Astrocyte of the spinal cord (primary cell): ENCODE results near the gene ZNF407.

ENCODE experiments used
- DNase-seq: peaks from one replicate; pipeline ENCODE4 v3.0.0; 2011; ENCODE audit warnings: low read depth, low spot score
- H3K4me3 ChIP-seq: 2 replicates; pipeline ENCODE4 v1.5.1; 2011; ENCODE audit warnings: low read depth, mild to moderate bottlenecking, low read length, moderate library complexity
- CTCF ChIP-seq: IDR thresholded peaks from 2 replicates; pipeline ENCODE4 v1.5.1; 2012; ENCODE audit warnings: low read depth, mild to moderate bottlenecking, low read length, inconsistent platforms
- in situ Hi-C: cut with HindIII; loops from 2 replicates; pipeline ENCODE4 v1.10.0; 2017; ENCODE audit warnings: low sequenced_read_pairs

ZNF407 gene

GRCh38 chr18:74638210-74638609, 40.5 kb downstream of the ZNF407 start:
- no peak for TF ChIP-seq CTCF
- in situ Hi-C loops, result no loop called here
- H3K4me3 ChIP-seq, result no peak overlapping the region
- no peak for DNase-seq

GRCh38 chr18:74644713-74645112, 47.0 kb downstream of the ZNF407 start:
- in situ Hi-C loops, result no loop called here
- no peak overlapping the region for H3K4me3 ChIP-seq
- DNase-seq, result no peak
- no peak for TF ChIP-seq CTCF

GRCh38 chr18:74645679-74646078, 48.0 kb downstream of the ZNF407 start:
- in situ Hi-C loops, result no loop called here
- peak; percentile 21 for DNase-seq
- H3K4me3 ChIP-seq, result no peak overlapping the region
- TF ChIP-seq CTCF, result no peak

- TF ChIP-seq CTCF, result no peak
- H3K4me3 ChIP-seq, result no peak overlapping the region
- no peak for DNase-seq
- in situ Hi-C loops, result no loop called here
Observed at GRCh38 chr18:74651327-74652128, 53.9 kb downstream of the ZNF407 start.

- in situ Hi-C loops, result no loop called here
Observed at GRCh38 chr18:74652392-74652988, 54.8 kb downstream of the ZNF407 start.

GRCh38 chr18:74654638-74655037, 57.0 kb downstream of the ZNF407 start:
- peak; percentile 56 for DNase-seq
- H3K4me3 ChIP-seq, result no peak overlapping the region
- TF ChIP-seq CTCF, result no peak
- in situ Hi-C loops, result no loop called here

More at GRCh38 chr18:74652392-74652988, 54.8 kb downstream of the ZNF407 start:
- peak; percentile 57 for TF ChIP-seq CTCF
- H3K4me3 ChIP-seq, result no peak overlapping the region
- DNase-seq, result peak; percentile 63
